GM12865 (cell line): ENCODE results near the gene SKIDA1.
A peak's percentile ranks its signal among the peaks of the same experiment; 100 is the strongest.

Experiments used
- DNase-seq: peaks from one replicate; pipeline ENCODE4 v3.0.0; 2010; ENCODE audit warnings: low read depth
- H3K4me3 ChIP-seq: 2 replicates; pipeline ENCODE4 v1.5.1; 2011; ENCODE audit warnings: mild to moderate bottlenecking, low read depth, low read length, control low read depth
- CTCF ChIP-seq: IDR thresholded peaks from 2 replicates; pipeline ENCODE4 v1.5.1; 2011; ENCODE audit warnings: low read length, control low read depth, low read depth, inconsistent platforms; ENCODE audit not compliant: insufficient read depth; ENCODE audit errors: missing control alignments

SKIDA1 gene

GRCh38 chr10:21503542-21503941, 21.9 kb downstream of the SKIDA1 start:
- DNase-seq, result no peak
- H3K4me3 ChIP-seq, result no peak overlapping the region
- TF ChIP-seq CTCF, result no peak

- no peak overlapping the region for H3K4me3 ChIP-seq
- no peak for TF ChIP-seq CTCF
- no peak for DNase-seq
Observed at GRCh38 chr10:21502348-21502740, 23.1 kb downstream of the SKIDA1 start.

- no peak overlapping the region for H3K4me3 ChIP-seq
- no peak for TF ChIP-seq CTCF
- DNase-seq, result no peak
Observed at GRCh38 chr10:21501731-21502347, 23.6 kb downstream of the SKIDA1 start.

GRCh38 chr10:21501091-21501490, 24.4 kb downstream of the SKIDA1 start:
- H3K4me3 ChIP-seq, result no peak overlapping the region
- no peak for DNase-seq
- no peak for TF ChIP-seq CTCF

GRCh38 chr10:21500578-21500910, 24.9 kb downstream of the SKIDA1 start:
- peak overlapping the region; percentile 31 for H3K4me3 ChIP-seq
- TF ChIP-seq CTCF, result no peak
- DNase-seq, result no peak

- no peak for TF ChIP-seq CTCF
- DNase-seq, result no peak
- H3K4me3 ChIP-seq, result peak overlapping the region; percentile 31
Observed at GRCh38 chr10:21499701-21500577, 25.5 kb downstream of the SKIDA1 start.
